ENCODE results near the gene C6orf132.

The C6orf132 gene

GRCh38 chr6:42135161-42135560 is 7.3 kb downstream of the C6orf132 start:
- no peak for DNase-seq (ENCODE audit: low read depth)

GRCh38 chr6:42133926-42134325 is 8.5 kb downstream of the C6orf132 start:
- DNase-seq (ENCODE audit: low read depth) = no peak

GRCh38 chr6:42131531-42131930 is 10.9 kb downstream of the C6orf132 start:
- no peak for DNase-seq (ENCODE audit: low read depth)

- no peak for DNase-seq (ENCODE audit: low read depth)
These were observed 13.1 kb downstream of the C6orf132 start for GRCh38 chr6:42129360-42129676.

- DNase-seq (ENCODE audit: low read depth) = no peak
These were observed 13.7 kb downstream of the C6orf132 start for GRCh38 chr6:42128460-42129359.

GRCh38 chr6:42125663-42126062 is 16.8 kb downstream of the C6orf132 start:
- no peak for DNase-seq (ENCODE audit: low read depth)

- DNase-seq (ENCODE audit: low read depth) = no peak
These were observed 17.2 kb downstream of the C6orf132 start for GRCh38 chr6:42125231-42125630.

GRCh38 chr6:42124223-42124836 is 18.1 kb downstream of the C6orf132 start:
- no peak for DNase-seq (ENCODE audit: low read depth)

- DNase-seq (ENCODE audit: low read depth) = no peak
These were observed 18.9 kb downstream of the C6orf132 start for GRCh38 chr6:42123379-42124103.

- no peak for DNase-seq (ENCODE audit: low read depth)
These were observed 21.2 kb downstream of the C6orf132 start for GRCh38 chr6:42120895-42121865.

GRCh38 chr6:42118162-42119001 is 24.0 kb downstream of the C6orf132 start:
- DNase-seq (ENCODE audit: low read depth) = no peak

GRCh38 chr6:42117843-42118161 is 24.6 kb downstream of the C6orf132 start:
- no peak for DNase-seq (ENCODE audit: low read depth)

- no peak for DNase-seq (ENCODE audit: low read depth)
These were observed 28.3 kb downstream of the C6orf132 start for GRCh38 chr6:42113936-42114636.

GRCh38 chr6:42112351-42112750 is 30.1 kb downstream of the C6orf132 start:
- DNase-seq (ENCODE audit: low read depth) = no peak

GRCh38 chr6:42110683-42111082 is 31.7 kb downstream of the C6orf132 start:
- no peak for DNase-seq (ENCODE audit: low read depth)

GRCh38 chr6:42108071-42108470 is 34.3 kb downstream of the C6orf132 start:
- no peak for DNase-seq (ENCODE audit: low read depth)

GRCh38 chr6:42106112-42107023 is 36.1 kb downstream of the C6orf132 start:
- DNase-seq (ENCODE audit: low read depth) = no peak

- no peak for DNase-seq (ENCODE audit: low read depth)
These were observed 36.7 kb downstream of the C6orf132 start for GRCh38 chr6:42105709-42106108.

- DNase-seq (ENCODE audit: low read depth) = no peak
These were observed 37.2 kb downstream of the C6orf132 start for GRCh38 chr6:42105156-42105648.
